Neuronal stem cell (in vitro differentiated cells): Measurements from ENCODE around the gene ABR.

Experiments used
- DNase-seq: peaks from one replicate; pipeline ENCODE4 v3.0.0-alpha.2; 2013; ENCODE audit warnings: low spot score
- H2AFZ ChIP-seq: one replicate; pipeline ENCODE4 v1.6.1; 2013; ENCODE audit warnings: mild to moderate bottlenecking, low read length, inconsistent platforms
- H2AK5ac ChIP-seq: 2 replicates; pipeline ENCODE4 v1.6.1; 2013; ENCODE audit warnings: low read depth, mild to moderate bottlenecking, inconsistent platforms, low read length, moderate library complexity, mixed read lengths
- H2BK120ac ChIP-seq: 2 replicates; pipeline ENCODE4 v1.6.1; 2013; ENCODE audit warnings: low read depth, mild to moderate bottlenecking, inconsistent platforms, low read length, moderate library complexity, mixed read lengths
- H2BK12ac ChIP-seq: one replicate; pipeline ENCODE4 v1.6.1; 2013; ENCODE audit warnings: low read length, inconsistent platforms
- H2BK15ac ChIP-seq: 2 replicates; pipeline ENCODE4 v1.6.1; 2013; ENCODE audit warnings: mild to moderate bottlenecking, low read length, inconsistent platforms, mixed read lengths
- H2BK5ac ChIP-seq: one replicate; pipeline ENCODE4 v1.6.1; 2013; ENCODE audit warnings: inconsistent platforms, mild to moderate bottlenecking, low read length, moderate library complexity
- H3K14ac ChIP-seq: one replicate; pipeline ENCODE4 v1.6.1; 2013; ENCODE audit warnings: low read length, inconsistent platforms
- H3K18ac ChIP-seq: 2 replicates; pipeline ENCODE4 v1.6.1; 2013; ENCODE audit warnings: low read length, inconsistent platforms
- H3K23ac ChIP-seq: 2 replicates; pipeline ENCODE4 v1.6.1; 2013; ENCODE audit warnings: low read depth, mild to moderate bottlenecking, mixed read lengths, low read length, inconsistent platforms; ENCODE audit not compliant: poor library complexity
- H3K27ac ChIP-seq: replicated peaks from 3 replicates; pipeline ENCODE4 v1.5.1; 2013; ENCODE audit warnings: low read length, inconsistent platforms
- H3K27me3 ChIP-seq, 3 experiments: 2 replicates each; pipeline ENCODE4 v1.6.1; 2013; ENCODE audit warnings: low read length in 3 of 3, mild to moderate bottlenecking in 2 of 3, inconsistent platforms in 1 of 3, low read depth in 1 of 3, mixed read lengths in 1 of 3, moderate library complexity in 1 of 3; ENCODE audit not compliant: control insufficient read depth in 3 of 3, insufficient read depth in 3 of 3
- H3K36me3 ChIP-seq, 2 donors: replicated peaks in 1 of 2; 2 replicates each; pipeline ENCODE4 v1.6.1; 2013; ENCODE audit warnings: low read length in 2 of 2; ENCODE audit not compliant: control insufficient read depth in 2 of 2, insufficient read depth in 2 of 2
- H3K4ac ChIP-seq: 2 replicates; pipeline ENCODE4 v1.6.1; 2013; ENCODE audit warnings: inconsistent platforms, mild to moderate bottlenecking, low read length, moderate library complexity
- H3K4me1 ChIP-seq, 2 donors: 1 replicate in 1 of 2; 2 replicates in 1 of 2; pipeline ENCODE4 v1.6.1; 2013; ENCODE audit warnings: low read length in 2 of 2, low read depth in 1 of 2; ENCODE audit not compliant: control insufficient read depth in 2 of 2, insufficient read depth in 1 of 2
- H3K4me2 ChIP-seq: one replicate; pipeline ENCODE4 v1.6.1; 2013; ENCODE audit warnings: mild to moderate bottlenecking, low read length, inconsistent platforms; ENCODE audit not compliant: insufficient read depth, poor library complexity, severe bottlenecking
- H3K4me3 ChIP-seq, 2 donors: 2 replicates each; pipeline ENCODE4 v1.5.1; 2013; ENCODE audit warnings: low read length in 2 of 2, mild to moderate bottlenecking in 2 of 2, inconsistent platforms in 1 of 2, moderate library complexity in 1 of 2
- H3K79me1 ChIP-seq: one replicate; pipeline ENCODE4 v1.6.1; 2013; ENCODE audit warnings: low read depth, mild to moderate bottlenecking, inconsistent platforms, low read length, moderate library complexity
- H3K9ac ChIP-seq: one replicate; pipeline ENCODE4 v1.6.1; 2013; ENCODE audit warnings: mild to moderate bottlenecking, low read depth, low read length, inconsistent platforms; ENCODE audit not compliant: poor library complexity
- H3K9me3 ChIP-seq, 2 donors: replicated peaks in 1 of 2; 2 replicates each; pipeline versions ENCODE3 to v1.6.1; 2013; ENCODE audit warnings: low read length in 2 of 2, mild to moderate bottlenecking in 2 of 2, inconsistent platforms in 1 of 2, low read depth in 1 of 2, mixed read lengths in 1 of 2, moderate library complexity in 1 of 2; ENCODE audit not compliant: control insufficient read depth in 2 of 2, insufficient read depth in 1 of 2
- H4K8ac ChIP-seq: one replicate; pipeline ENCODE4 v1.6.1; 2013; ENCODE audit warnings: low read depth, mild to moderate bottlenecking, inconsistent platforms, low read length, moderate library complexity
- H4K91ac ChIP-seq: one replicate; pipeline ENCODE4 v1.6.1; 2013; ENCODE audit warnings: low read length, low read depth, mild to moderate bottlenecking, inconsistent platforms; ENCODE audit not compliant: poor library complexity
- WGBS, 2 donors: extraction: QIAGEN DNeasy Blood & Tissue Kit; methylation state at CpG; one replicate each; pipeline ENCODE4 v1.1.7; 2013; ENCODE audit warnings: missing lambda C conversion rate in 2 of 2, mixed read lengths in 1 of 2; ENCODE audit not compliant: insufficient read length in 2 of 2, insufficient replicate concordance in 1 of 2; ENCODE audit errors: extremely low coverage in 2 of 2; 5-methylcytosine and 5-hydroxymethylcytosine counted together

ABR gene

DNA sequence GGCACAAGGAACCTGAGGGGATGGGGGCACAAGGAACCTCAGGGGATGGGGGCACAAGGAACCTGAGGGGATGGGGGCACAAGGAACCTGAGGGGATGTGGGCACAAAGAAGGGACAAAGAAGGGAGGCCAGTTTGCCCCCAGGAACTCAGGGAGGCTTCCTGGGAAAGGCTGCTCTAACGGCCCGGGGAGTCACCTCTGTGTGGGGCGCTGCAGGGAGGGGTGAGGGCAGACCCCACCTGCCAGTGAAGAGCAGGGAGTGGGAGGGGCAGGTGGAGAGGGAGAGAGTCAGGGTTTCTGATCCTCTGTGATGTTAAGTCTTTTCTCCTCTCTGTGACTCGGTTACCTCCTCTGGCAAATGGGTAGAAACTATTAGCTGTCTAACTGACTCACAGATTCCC, 125.1 kb downstream of the ABR start:
- no peak overlapping the region for H4K8ac ChIP-seq
- no peak overlapping the region for H4K91ac ChIP-seq
- H3K9me3 ChIP-seq = peaks cover 1 to 2% of the 10 kb centered on the region in 2 donors
- H3K4me3 ChIP-seq = no peak overlapping the region
- peaks cover 3% of the 10 kb centered on the region for H3K79me1 ChIP-seq
- no peak for DNase-seq
- H3K36me3 ChIP-seq = peaks cover 28 to 59% of the 10 kb centered on the region in 2 donors
- H3K14ac ChIP-seq = no peak overlapping the region
- H3K4me1 ChIP-seq = no peaks in the 10 kb centered on the region
- H3K27me3 ChIP-seq = no peaks in the 10 kb centered on the region
- H2AFZ ChIP-seq = no peak overlapping the region
- H2BK5ac ChIP-seq = no peak overlapping the region
- no peak overlapping the region for H3K27ac ChIP-seq
- no CpG with 5 or more reads among the region's 4 CpGs for WGBS, 2 donors
- H2AK5ac ChIP-seq = no peak overlapping the region
- no peak overlapping the region for H3K9ac ChIP-seq
- no peak overlapping the region for H2BK15ac ChIP-seq
- H3K4ac ChIP-seq = no peak overlapping the region
- no peak overlapping the region for H2BK120ac ChIP-seq
- no peak overlapping the region for H2BK12ac ChIP-seq
- H3K18ac ChIP-seq = no peak overlapping the region
- no peak overlapping the region for H3K4me2 ChIP-seq
- H3K23ac ChIP-seq = no peak overlapping the region

DNA sequence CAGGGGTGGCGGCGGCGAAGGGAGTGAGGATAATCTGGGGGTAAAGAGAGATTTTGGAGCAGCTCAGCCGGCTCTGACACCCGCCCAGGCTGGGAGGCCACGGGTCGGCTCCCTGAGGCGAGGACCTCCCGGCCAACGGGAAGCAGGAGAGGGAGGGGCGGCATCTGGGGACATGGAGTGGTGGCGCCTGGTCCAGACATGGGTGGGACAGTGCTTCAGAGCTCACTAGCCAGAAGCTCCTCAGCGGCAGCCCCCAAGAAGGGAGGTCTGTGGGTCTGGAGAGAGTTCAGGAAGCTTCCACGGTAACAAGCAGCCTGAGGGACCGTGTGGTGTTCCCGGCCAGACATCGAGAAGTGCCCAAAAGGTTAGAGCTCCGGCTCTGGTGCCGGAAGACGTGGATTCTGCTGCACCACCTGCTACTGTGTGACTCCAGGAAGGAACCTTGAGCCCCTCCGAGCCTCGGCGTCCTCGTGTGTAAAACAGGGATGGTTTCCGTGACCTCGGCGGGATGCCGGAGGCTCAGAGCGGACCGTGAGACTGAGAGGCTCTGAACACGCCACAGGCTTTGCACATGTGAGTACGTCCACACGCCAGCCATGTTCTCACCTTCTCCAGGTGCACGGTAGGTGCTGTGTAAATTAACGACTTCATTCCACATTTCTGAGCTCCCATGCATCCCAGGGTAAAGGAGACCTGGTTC, 126.0 kb downstream of the ABR start:
- no CpG with 5 or more reads among the region's 35 CpGs for WGBS, 2 donors
- Histone ChIP-seq H3K4me1 (no peaks in the 10 kb centered on the region), H2BK5ac (peak overlapping the region; percentile 6), H2BK15ac (no peak overlapping the region), H3K9me3 (peaks cover 1 to 2% of the 10 kb centered on the region in 2 donors), H3K4ac (no peak overlapping the region), H2BK12ac (no peak overlapping the region), H3K9ac (no peak overlapping the region), H3K4me2 (no peak overlapping the region), H3K79me1 (peaks cover 2% of the 10 kb centered on the region), H3K27ac (no peak overlapping the region), H3K27me3 (no peaks in the 10 kb centered on the region), H3K23ac (peak overlapping the region; percentile 73), H3K4me3 (no peak overlapping the region), H2BK120ac (no peak overlapping the region), H3K14ac (no peak overlapping the region), H2AFZ (no peak overlapping the region), H4K8ac (no peak overlapping the region), H3K36me3 (peaks cover 31 to 55% of the 10 kb centered on the region in 2 donors), H2AK5ac (no peak overlapping the region), H4K91ac (no peak overlapping the region), H3K18ac (no peak overlapping the region)
- DNase-seq = no peak

DNA sequence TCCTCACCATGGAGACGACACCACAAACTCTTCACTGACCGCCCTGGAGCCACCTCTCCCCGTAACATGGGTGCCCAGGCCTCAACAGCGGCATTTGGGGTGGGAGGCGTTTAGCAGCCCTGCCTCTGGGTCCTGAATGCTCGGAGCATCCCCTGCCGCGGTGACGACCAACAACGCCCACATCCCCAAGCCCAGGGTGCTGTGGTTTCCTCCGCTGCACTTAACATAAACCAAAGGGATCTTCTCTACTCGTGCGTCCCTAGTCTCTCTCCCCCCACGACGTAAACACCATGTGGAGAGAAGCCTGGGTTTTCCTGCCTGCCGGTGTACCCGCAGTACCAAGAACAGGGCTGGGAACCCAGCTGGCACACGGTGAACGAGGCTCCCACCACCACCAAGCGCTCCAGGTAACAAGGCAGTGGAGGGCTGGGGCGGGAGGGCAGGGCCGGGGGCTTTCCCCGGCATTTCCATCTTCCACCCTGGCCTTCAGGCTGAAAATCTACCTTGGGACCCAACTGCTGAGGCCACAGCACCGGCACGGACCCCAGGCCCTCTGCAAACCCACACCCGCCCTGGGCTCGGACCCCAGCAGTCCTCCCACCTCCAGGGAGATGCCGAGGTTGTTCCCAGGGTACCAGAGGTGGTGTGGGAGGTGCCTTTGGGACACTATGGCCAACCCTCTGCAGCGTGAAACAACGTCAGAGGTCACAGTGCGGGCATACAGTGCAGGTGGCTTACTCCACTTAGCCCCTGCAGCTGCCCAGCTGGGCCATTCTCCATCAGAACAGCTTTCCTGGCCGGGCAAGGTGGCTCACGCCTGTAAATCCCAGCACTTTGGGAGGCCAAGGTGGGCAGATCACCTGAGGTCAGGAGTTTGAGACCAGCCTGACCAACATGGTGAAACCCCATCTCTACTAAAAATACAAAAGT, 128.5 kb downstream of the ABR start:
- Histone ChIP-seq H2BK120ac (no peak overlapping the region), H2AFZ (no peak overlapping the region), H3K23ac (no peak overlapping the region), H2BK12ac (no peak overlapping the region), H3K4me2 (no peak overlapping the region), H2AK5ac (no peak overlapping the region), H3K27me3 (no peaks in the 10 kb centered on the region), H3K14ac (no peak overlapping the region), H3K18ac (peak overlapping the region; percentile 38), H3K9me3 (peaks cover 0 to 1% of the 10 kb centered on the region in 2 donors), H3K4ac (no peak overlapping the region), H3K4me1 (no peaks in the 10 kb centered on the region), H2BK5ac (no peak overlapping the region), H4K8ac (peak overlapping the region; percentile 92), H3K36me3 (peaks cover 25 to 49% of the 10 kb centered on the region in 2 donors), H3K9ac (no peak overlapping the region), H3K27ac (no peak overlapping the region), H3K4me3 (no peak overlapping the region), H3K79me1 (peaks cover 4% of the 10 kb centered on the region), H2BK15ac (no peak overlapping the region), H4K91ac (no peak overlapping the region)
- DNase-seq = no peak
- WGBS, 2 donors = no CpG with 5 or more reads among the region's 33 CpGs
